ENCODE data around the gene CADPS2. TPM values are rescaled to one million over a fixed set of nuclear protein-coding genes. Genes with fewer than 3 reads are reported as not detected.

CADPS2 gene
- total and polyA plus RNA-seq, 8 donors, result 7.0 to 57.8 (median 29.7) TPM

DNA sequence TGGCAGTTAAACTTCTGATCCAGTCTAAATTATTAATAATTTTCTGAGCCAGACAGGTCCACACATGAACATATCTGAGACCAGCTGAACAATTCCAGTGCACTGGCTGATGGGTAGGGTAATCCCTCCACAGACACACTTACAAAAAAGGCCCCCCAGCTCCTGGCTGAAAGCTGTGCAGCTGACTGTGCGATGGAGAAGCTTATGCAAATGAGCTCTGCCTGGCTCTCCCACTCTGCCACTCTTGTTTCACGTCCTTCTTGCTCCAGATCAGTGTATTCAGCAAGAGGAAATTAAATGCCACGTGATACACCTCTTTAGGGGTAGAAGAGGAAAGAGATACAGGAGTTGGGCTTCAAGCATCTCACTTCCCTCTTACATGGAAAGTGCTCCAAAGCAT lies 505.3 kb downstream of the CADPS2 start:
- Histone ChIP-seq H3K9me3 (no peaks in the 10 kb centered on the region), H3K4me1 (no peaks in the 10 kb centered on the region), H3K27ac (no peak overlapping the region), H3K4me3 (no peak overlapping the region), H3K27me3 (no peaks in the 10 kb centered on the region), H3K36me3 (peaks cover 0 to 29% (median 8%) of the 10 kb centered on the region in 4 donors)
- TF ChIP-seq POLR2A (IDR thresholded peaks at IDR 0.05) (no peak), EP300 (IDR thresholded peaks at IDR 0.05) (no peak), POLR2AphosphoS5 (IDR thresholded peaks at IDR 0.05) (no peak)
- TF ChIP-seq, protein P1, sequence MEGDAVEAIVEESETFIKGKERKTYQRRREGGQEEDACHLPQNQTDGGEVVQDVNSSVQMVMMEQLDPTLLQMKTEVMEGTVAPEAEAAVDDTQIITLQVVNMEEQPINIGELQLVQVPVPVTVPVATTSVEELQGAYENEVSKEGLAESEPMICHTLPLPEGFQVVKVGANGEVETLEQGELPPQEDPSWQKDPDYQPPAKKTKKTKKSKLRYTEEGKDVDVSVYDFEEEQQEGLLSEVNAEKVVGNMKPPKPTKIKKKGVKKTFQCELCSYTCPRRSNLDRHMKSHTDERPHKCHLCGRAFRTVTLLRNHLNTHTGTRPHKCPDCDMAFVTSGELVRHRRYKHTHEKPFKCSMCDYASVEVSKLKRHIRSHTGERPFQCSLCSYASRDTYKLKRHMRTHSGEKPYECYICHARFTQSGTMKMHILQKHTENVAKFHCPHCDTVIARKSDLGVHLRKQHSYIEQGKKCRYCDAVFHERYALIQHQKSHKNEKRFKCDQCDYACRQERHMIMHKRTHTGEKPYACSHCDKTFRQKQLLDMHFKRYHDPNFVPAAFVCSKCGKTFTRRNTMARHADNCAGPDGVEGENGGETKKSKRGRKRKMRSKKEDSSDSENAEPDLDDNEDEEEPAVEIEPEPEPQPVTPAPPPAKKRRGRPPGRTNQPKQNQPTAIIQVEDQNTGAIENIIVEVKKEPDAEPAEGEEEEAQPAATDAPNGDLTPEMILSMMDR (IDR thresholded peaks at IDR 0.05), result no peak
- intact Hi-C loops (cut with DNase I; ENCODE audit: low total_unique reads), result no loop called here
- WGBS, 5 donors, result 52 to 73% (median 62%) methylated on average over 3 of the region's 3 CpGs
- DNase-seq, result no peak

DNA sequence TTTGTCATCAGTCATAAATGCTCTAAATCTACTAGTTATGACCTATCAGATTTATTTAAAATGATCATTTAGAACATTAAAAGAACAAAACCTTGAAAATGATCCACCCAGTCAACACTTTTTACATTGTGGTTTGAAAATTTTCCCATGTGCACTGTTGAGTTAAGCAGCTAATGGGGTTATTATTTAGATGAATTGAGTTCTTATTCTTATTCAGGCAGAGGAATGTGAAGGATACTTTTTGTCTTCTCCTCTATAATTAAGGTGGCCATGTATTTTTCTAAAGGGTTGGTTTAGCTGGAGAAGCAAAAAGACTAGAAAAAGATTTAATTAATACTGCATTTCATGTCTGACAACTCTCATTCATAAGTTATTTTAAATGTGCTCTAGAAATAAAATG lies 506.8 kb downstream of the CADPS2 start:
- H3K9me3 ChIP-seq, result no peaks in the 10 kb centered on the region
- H3K4me3 ChIP-seq, result no peak overlapping the region
- no peaks in the 10 kb centered on the region for H3K27me3 ChIP-seq
- H3K36me3 ChIP-seq, result peaks cover 0 to 19% (median 2%) of the 10 kb centered on the region in 4 donors
- intact Hi-C loops (cut with DNase I; ENCODE audit: low total_unique reads), result no loop called here
- DNase-seq, result no peak
- no peak overlapping the region for H3K27ac ChIP-seq
- TF ChIP-seq POLR2A (IDR thresholded peaks at IDR 0.05) (no peak), POLR2AphosphoS5 (IDR thresholded peaks at IDR 0.05) (no peak), EP300 (IDR thresholded peaks at IDR 0.05) (no peak)
- TF ChIP-seq, protein P1 (IDR thresholded peaks at IDR 0.05), result no peak
- no peaks in the 10 kb centered on the region for H3K4me1 ChIP-seq

DNA sequence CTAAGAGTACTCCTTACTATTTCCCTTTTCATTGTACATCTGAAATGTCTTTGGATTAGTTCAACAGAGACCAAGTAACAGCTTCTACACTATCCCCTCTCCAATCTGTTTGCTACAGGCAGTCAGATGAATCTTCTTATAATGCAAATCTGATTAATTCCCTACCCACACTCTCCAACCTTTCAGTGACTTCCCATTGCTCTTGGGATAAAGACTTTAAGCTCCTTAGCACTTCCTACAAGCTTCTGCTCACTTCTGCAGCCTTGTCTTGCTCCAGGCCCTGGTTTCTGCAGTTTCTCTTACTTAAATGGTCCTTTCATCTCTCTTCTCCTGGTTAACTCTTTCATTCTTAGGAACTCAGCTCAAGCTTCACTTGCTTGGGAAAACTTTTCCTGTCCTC lies 516.5 kb downstream of the CADPS2 start:
- Histone ChIP-seq H3K4me3 (no peak overlapping the region), H3K9me3 (no peaks in the 10 kb centered on the region)
- intact Hi-C loops (cut with DNase I; ENCODE audit: low total_unique reads), result no loop called here

DNA sequence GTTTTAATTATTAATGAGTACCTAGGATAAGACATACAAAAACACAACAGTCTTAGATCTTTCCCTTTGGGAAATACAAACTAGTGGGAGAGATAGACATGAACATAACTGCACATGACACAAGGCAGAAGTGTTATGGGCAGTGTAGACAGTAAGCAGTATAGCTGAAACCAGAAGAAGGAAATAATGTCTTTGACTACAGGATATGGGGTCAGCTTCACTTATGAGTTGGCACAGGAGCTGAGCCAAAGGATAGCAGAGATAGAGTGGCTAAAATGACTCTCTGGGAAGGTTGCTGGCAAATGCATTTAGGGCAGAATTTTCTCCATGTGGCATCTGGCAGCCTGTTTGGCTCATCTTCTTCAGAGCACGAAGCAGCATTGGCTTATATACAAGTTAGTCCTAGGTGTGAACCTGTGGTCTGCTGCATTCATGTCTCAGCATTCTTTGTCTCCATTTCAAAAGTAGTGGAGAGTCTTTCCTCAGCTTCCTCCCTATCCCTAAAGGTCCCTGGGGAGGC lies 521.4 kb downstream of the CADPS2 start:
- WGBS, 5 donors, result 69 to 94% (median 86%) methylated on average over 1 of the region's 1 CpG
- Histone ChIP-seq H3K27ac (no peak overlapping the region), H3K9me3 (no peaks in the 10 kb centered on the region), H3K36me3 (no peaks in the 10 kb centered on the region), H3K4me1 (no peaks in the 10 kb centered on the region), H3K27me3 (no peaks in the 10 kb centered on the region), H3K4me3 (no peak overlapping the region)
- no peak for DNase-seq
- TF ChIP-seq, protein P1 (IDR thresholded peaks at IDR 0.05), result no peak
- no peak for TF ChIP-seq EP300 (IDR thresholded peaks at IDR 0.05)
- no peak for TF ChIP-seq POLR2A (IDR thresholded peaks at IDR 0.05)
- no peak for TF ChIP-seq POLR2AphosphoS5 (IDR thresholded peaks at IDR 0.05)
- intact Hi-C loops (cut with DNase I; ENCODE audit: low total_unique reads), result no loop called here

More for the DNA sequence above, 516.5 kb downstream of the CADPS2 start:
- Histone ChIP-seq H3K4me1 (no peaks in the 10 kb centered on the region), H3K27ac (no peak overlapping the region), H3K36me3 (no peaks in the 10 kb centered on the region), H3K27me3 (no peaks in the 10 kb centered on the region)
- TF ChIP-seq POLR2AphosphoS5 (IDR thresholded peaks at IDR 0.05) (no peak), EP300 (IDR thresholded peaks at IDR 0.05) (no peak), POLR2A (IDR thresholded peaks at IDR 0.05) (no peak)
- TF ChIP-seq, protein P1 (IDR thresholded peaks at IDR 0.05), result no peak
- no peak for DNase-seq
